RCC 7860 (cell line): ENCODE measurements around the gene HBD.

ENCODE experiments used
- DNase-seq: peaks from one replicate; pipeline ENCODE4 v3.0.0-alpha.2; 2015; ENCODE audit warnings: low spot score
- FAIRE-seq: peaks from 2 replicates; lab custom pipeline; 2012; peaks lifted over from hg19 to GRCh38; lab: Jason Lieb, UNC

Gene HBD

DNA sequence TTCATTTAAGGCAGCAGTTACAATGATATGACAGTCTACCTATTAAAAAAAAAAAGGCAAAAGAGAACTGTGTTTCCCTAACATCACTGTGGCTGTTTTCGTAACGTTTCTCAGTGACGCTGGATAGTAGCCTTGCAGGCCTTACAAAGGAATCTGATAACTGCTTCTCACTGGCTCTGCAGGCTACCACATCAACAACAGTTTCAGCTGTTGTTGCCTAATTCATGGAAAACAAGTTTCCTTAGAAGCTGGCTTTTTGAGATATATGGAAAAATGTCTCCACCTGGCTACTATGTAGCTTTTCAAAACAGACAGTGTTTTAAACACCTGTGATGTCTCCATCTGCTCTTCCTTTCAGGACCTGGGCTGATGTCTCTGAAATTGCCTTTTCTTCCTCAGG lies 37.6 kb downstream of the HBD start:
- no peak for FAIRE-seq
- no peak for DNase-seq

GRCh38 chr11:5196067-5196466 lies 38.2 kb downstream of the HBD start:
- DNase-seq (no peak), FAIRE-seq (no peak)

GRCh38 chr11:5192738-5193137 lies 41.5 kb downstream of the HBD start:
- DNase-seq, result no peak
- FAIRE-seq, result no peak

DNA sequence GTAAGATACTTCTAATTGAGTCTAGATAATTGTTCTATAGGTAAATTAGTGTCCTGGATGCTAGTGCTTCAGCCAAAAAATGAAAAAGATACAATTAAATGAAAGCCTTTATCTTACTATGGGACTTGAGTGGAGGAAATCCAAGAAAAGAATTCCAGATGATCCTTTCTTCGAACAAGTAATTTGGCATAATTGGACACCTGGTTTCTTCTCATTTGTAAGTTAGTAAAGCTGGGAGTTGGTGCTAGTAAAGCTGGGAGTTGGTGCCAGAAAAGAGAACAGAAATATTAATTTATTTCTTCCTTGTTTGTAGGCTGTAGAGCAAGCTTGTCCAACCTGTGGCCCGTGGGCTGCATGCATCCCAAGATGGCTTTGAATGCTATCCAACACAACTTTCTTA lies 46.1 kb downstream of the HBD start:
- FAIRE-seq (no peak), DNase-seq (no peak)
